OCI-LY1 (cell line): ENCODE measurements around the gene TMEM190.

ENCODE experiments used
- H2AFZ ChIP-seq: fragments of 200-600 bp; sonication (generic), shearing (Covaris generic); 2 replicates; pipeline ENCODE4 v1.6.0; 2014; ENCODE audit warnings: antibody characterized with exemption, mild to moderate bottlenecking, low read length
- H3F3A ChIP-seq: fragments of 200-600 bp; sonication (generic), shearing (Covaris generic); 2 replicates; pipeline ENCODE4 v1.6.0; 2014; ENCODE audit warnings: mild to moderate bottlenecking, antibody characterized with exemption, low read length, moderate library complexity; ENCODE audit not compliant: insufficient read depth
- H3K27ac ChIP-seq: fragments of 200-600 bp; sonication (generic); 2 replicates; pipeline ENCODE4 v1.5.1; 2014; ENCODE audit warnings: low read length, mixed run types, mild to moderate bottlenecking, low read depth; ENCODE audit not compliant: poor library complexity, severe bottlenecking
- H3K27me3 ChIP-seq: fragments of 200-600 bp; sonication (generic); 2 replicates; pipeline ENCODE4 v1.6.0; 2014; ENCODE audit warnings: antibody characterized with exemption, mild to moderate bottlenecking, low read length, moderate library complexity; ENCODE audit not compliant: insufficient read depth
- H3K36me3 ChIP-seq: fragments of 200-600 bp; sonication (generic); 2 replicates; pipeline ENCODE4 v1.6.1; 2014; ENCODE audit warnings: mild to moderate bottlenecking, antibody characterized with exemption, low read length, moderate library complexity, mixed read lengths; ENCODE audit not compliant: insufficient read depth
- H3K4me1 ChIP-seq: fragments of 200-600 bp; sonication (generic); 2 replicates; pipeline ENCODE4 v1.5.1; 2014; ENCODE audit warnings: mild to moderate bottlenecking, low read length, moderate library complexity; ENCODE audit not compliant: insufficient read depth, severe bottlenecking
- H3K4me2 ChIP-seq: fragments of 200-600 bp; sonication (generic), shearing (Covaris generic); 2 replicates; pipeline ENCODE4 v1.6.1; 2014; ENCODE audit warnings: low read length
- H3K4me3 ChIP-seq: fragments of 200-600 bp; sonication (generic); 2 replicates; pipeline ENCODE4 v1.5.1; 2014; ENCODE audit warnings: low read length, low read depth, mild to moderate bottlenecking, mixed read lengths; ENCODE audit not compliant: poor library complexity, severe bottlenecking
- H3K79me2 ChIP-seq: fragments of 200-600 bp; shearing (Covaris generic); 2 replicates; pipeline ENCODE4 v1.6.1; 2016; ENCODE audit warnings: mixed run types, low read length, mixed read lengths; ENCODE audit not compliant: insufficient read depth
- H3K9ac ChIP-seq: fragments of 200-600 bp; sonication (generic), shearing (Covaris generic); 2 replicates; pipeline ENCODE4 v1.6.1; 2014; ENCODE audit warnings: mild to moderate bottlenecking, low read length, mixed read lengths
- H3K9me2 ChIP-seq: fragments of 200-600 bp; sonication (generic), shearing (Covaris generic); 2 replicates; pipeline ENCODE4 v1.6.1; 2014; ENCODE audit warnings: low read depth, mild to moderate bottlenecking, low read length, mixed read lengths
- H3K9me3 ChIP-seq: fragments of 200-600 bp; shearing (Covaris generic); 2 replicates; pipeline ENCODE4 v1.6.1; 2014; ENCODE audit warnings: low read length, mixed read lengths
- H4K20me1 ChIP-seq: fragments of 200-600 bp; sonication (generic), shearing (Covaris generic); 2 replicates; pipeline ENCODE4 v1.6.0; 2016; ENCODE audit warnings: mild to moderate bottlenecking, low read length; ENCODE audit not compliant: insufficient read depth
- EZH2 ChIP-seq: fragments of 200-600 bp; sonication (generic), shearing (Covaris generic); IDR thresholded peaks from 2 replicates; pipeline ENCODE4 v1.8.0; 2017; ENCODE audit warnings: borderline replicate concordance, mixed run types, mild to moderate bottlenecking, antibody characterized with exemption, low read length, moderate library complexity, mixed read lengths
- TF ChIP-seq, protein P1 (sequence below): fragments of 200-600 bp; sonication (generic), shearing (Covaris generic); IDR thresholded peaks from 2 replicates; pipeline ENCODE4 v1.5.1; 2017; ENCODE audit warnings: mild to moderate bottlenecking, antibody characterized with exemption, low read length, moderate library complexity, mixed read lengths

Gene TMEM190

DNA sequence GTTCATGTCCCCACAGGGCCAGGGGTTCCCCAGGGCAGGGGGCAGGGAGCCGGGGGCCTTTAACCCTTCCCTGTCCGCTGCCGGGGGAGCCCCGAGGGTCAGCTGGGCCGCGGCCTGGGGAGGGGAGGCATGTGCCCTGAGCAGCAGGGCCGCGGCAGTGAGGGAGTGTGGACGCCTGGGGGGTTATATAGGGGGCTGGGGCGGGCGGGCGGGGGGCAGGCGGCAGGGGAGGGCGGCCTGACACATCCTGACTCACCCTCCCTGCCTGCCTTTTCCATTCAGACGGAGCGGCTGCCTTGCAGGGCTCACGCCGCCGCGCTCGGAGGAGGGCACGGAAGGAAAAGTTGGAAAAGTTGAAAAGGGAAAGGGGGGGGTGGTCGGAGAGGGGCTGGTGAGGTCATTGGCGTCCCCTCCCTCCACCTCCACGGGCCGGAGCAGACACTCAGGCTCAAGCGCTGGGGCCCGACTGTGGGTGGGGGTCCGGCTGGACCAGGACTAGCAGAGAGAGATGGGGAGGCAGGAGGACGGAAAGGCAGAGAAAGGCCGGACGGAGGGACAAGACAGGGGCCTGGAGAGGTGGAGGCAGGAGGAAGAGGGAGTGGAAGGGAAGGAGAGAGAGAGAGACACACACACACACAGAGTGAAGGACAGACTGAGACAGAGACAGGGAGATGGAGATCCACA lies 6.2 kb upstream of the TMEM190 start, which contains the start of gene IL11:
Gene IL11, minus strand, starts transcription at position 159 of the 684 bp plus-strand sequence. Its CDS starts 153 bp downstream, at position 6.
- Histone ChIP-seq H3K9me3 (no peaks in the 10 kb centered on the region), H3K4me2 (peak within 1 kb of the TSS; percentile 48; the same call in 1 of the 2 replicates), H3K27ac (no peak within 1 kb of the TSS), H3K9me2 (no peaks in the 10 kb centered on the region), H3F3A (no peaks in the 10 kb centered on the region), H3K4me3 (no peak within 1 kb of the TSS), H3K79me2 (no peaks in the 10 kb centered on the region), H3K36me3 (no peaks in the 10 kb centered on the region), H3K9ac (no peak within 1 kb of the TSS), H2AFZ (no peak within 1 kb of the TSS), H3K27me3 (peaks cover 6% of the 10 kb centered on the region; the same call in 1 of the 2 replicates), H4K20me1 (no peaks in the 10 kb centered on the region), H3K4me1 (peaks cover 4% of the 10 kb centered on the region)
- TF ChIP-seq EZH2, result no peak
- TF ChIP-seq, protein P1, sequence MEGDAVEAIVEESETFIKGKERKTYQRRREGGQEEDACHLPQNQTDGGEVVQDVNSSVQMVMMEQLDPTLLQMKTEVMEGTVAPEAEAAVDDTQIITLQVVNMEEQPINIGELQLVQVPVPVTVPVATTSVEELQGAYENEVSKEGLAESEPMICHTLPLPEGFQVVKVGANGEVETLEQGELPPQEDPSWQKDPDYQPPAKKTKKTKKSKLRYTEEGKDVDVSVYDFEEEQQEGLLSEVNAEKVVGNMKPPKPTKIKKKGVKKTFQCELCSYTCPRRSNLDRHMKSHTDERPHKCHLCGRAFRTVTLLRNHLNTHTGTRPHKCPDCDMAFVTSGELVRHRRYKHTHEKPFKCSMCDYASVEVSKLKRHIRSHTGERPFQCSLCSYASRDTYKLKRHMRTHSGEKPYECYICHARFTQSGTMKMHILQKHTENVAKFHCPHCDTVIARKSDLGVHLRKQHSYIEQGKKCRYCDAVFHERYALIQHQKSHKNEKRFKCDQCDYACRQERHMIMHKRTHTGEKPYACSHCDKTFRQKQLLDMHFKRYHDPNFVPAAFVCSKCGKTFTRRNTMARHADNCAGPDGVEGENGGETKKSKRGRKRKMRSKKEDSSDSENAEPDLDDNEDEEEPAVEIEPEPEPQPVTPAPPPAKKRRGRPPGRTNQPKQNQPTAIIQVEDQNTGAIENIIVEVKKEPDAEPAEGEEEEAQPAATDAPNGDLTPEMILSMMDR, result no peak

DNA sequence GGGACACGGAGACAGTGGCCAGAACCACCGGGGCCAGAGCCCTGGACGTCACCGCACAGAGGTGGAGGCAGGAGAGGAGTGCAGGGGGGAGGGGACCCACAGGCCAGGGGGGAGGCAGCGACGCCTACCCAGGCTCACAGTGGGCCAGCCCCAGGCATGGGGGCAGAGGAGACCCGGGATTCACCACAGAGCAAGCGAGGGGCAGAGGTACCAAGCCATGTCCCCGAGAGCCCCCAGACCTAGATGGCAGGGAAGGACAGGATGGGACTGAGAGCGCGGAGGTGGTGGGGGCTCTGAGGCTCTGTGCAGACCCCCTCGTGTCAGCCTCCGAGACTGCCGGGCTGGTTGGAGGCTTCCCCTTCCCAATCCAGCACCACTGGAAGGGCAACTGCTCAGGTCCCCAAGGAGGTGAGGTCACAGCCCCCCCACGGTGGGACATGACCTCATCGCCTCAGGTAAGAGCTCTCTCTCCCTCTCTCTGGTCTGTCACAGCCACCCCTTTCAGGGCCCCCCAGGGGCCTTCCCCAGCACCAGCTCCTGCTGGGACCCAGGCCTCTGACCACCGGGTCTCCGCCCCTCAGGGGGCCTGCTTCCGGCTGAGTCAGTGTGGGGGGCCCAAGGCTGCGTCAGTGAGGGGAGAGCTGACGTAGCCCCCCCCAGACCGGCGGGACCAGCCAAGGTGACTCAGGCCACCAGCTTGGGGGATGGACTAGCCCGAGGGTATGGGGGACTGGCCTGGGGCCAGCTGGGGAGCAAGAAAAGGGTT lies 4.1 kb upstream of the TMEM190 start:
- Histone ChIP-seq H3K9me3 (no peaks in the 10 kb centered on the region), H3K27me3 (peaks cover 18% of the 10 kb centered on the region; the same call in 1 of the 2 replicates), H3F3A (no peaks in the 10 kb centered on the region), H3K9me2 (no peaks in the 10 kb centered on the region), H3K36me3 (no peaks in the 10 kb centered on the region), H3K27ac (no peak overlapping the region), H3K4me1 (peaks cover 4% of the 10 kb centered on the region), H3K4me3 (no peak overlapping the region), H3K79me2 (no peaks in the 10 kb centered on the region), H2AFZ (no peak overlapping the region), H3K9ac (no peak overlapping the region), H4K20me1 (no peaks in the 10 kb centered on the region), H3K4me2 (no peak overlapping the region)
- TF ChIP-seq, protein P1, result no peak
- no peak for TF ChIP-seq EZH2

DNA sequence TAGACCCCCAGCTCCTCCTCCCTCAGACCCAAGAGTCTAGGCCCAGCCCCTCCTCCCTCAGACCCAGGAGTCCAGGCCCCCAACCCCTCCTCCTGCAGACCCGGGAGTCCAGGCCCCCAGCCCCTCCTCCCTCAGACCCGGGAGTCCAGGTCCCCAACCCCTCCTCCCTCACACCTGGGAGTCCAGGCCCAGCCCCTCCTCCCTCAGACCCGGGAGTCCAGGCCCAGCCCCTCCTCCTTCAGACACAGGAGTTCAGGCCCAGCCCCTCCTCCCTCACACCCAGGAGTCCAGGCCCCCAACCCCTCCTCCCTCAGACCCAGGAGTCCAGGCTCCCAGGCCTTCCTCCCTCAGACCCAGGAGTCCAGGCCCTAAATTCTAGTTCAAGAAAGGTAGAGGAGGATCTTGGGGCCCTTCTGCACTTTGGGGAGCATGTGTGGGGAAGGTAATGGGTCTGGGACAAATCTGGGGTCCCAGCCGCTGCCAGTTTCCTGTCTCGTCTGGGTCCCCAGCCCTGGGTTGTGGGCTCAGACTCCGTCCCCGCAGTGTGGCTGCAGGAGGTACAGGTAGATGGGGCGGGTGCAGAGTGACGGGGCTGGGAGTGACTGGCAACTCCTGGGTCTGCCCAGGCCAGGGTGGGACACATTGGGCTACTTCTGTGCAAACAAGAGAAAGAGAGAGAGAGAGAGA lies 3.2 kb upstream of the TMEM190 start:
- Histone ChIP-seq H3K4me2 (no peak overlapping the region), H3K27me3 (peaks cover 18% of the 10 kb centered on the region; the same call in 1 of the 2 replicates), H3F3A (no peaks in the 10 kb centered on the region), H4K20me1 (no peaks in the 10 kb centered on the region), H3K4me3 (no peak overlapping the region), H3K36me3 (no peaks in the 10 kb centered on the region), H3K9me2 (no peaks in the 10 kb centered on the region), H3K9me3 (no peaks in the 10 kb centered on the region), H3K4me1 (peaks cover 4% of the 10 kb centered on the region), H2AFZ (no peak overlapping the region), H3K79me2 (no peaks in the 10 kb centered on the region), H3K9ac (no peak overlapping the region), H3K27ac (no peak overlapping the region)
- TF ChIP-seq, protein P1, result no peak
- TF ChIP-seq EZH2, result no peak
